CD14-positive monocyte (primary cell): ENCODE results near the gene CFLAR. TPM values are rescaled to one million over a fixed set of nuclear protein-coding genes. Genes with fewer than 3 reads are reported as not detected.
A peak's percentile ranks its signal among the peaks of the same experiment; 100 is the strongest.

Experiments used
- DNase-seq, 3 donors: peaks; one replicate each; pipeline ENCODE4 v3.0.0-alpha.2; 2011 to 2022
- H2AFZ ChIP-seq: 2 replicates; pipeline ENCODE4 v1.6.0; 2012; ENCODE audit warnings: mild to moderate bottlenecking, low read depth, low read length, inconsistent platforms; ENCODE audit not compliant: insufficient read depth, poor library complexity, severe bottlenecking
- H3K27ac ChIP-seq, 2 donors: 1 replicate in 1 of 2; 2 replicates in 1 of 2; pipeline ENCODE4 v1.5.1; 2012 to 2013; ENCODE audit warnings: low read length in 2 of 2, control low read depth in 1 of 2, inconsistent platforms in 1 of 2, low read depth in 1 of 2, mild to moderate bottlenecking in 1 of 2
- H3K27me3 ChIP-seq, 2 donors: one replicate each; pipeline versions ENCODE4 v1.6.0 to v1.6.1; 2011 to 2013; ENCODE audit warnings: low read length in 2 of 2; ENCODE audit not compliant: control insufficient read depth in 2 of 2, insufficient read depth in 2 of 2
- H3K36me3 ChIP-seq, 2 donors: replicated peaks in 1 of 2; 1 replicate in 1 of 2; 2 replicates in 1 of 2; pipeline versions ENCODE4 v1.5.1 to v1.6.1; 2012 to 2013; ENCODE audit warnings: low read length in 2 of 2, control low read depth in 1 of 2, inconsistent platforms in 1 of 2, mild to moderate bottlenecking in 1 of 2; ENCODE audit not compliant: insufficient read depth in 2 of 2, control insufficient read depth in 1 of 2
- H3K4me1 ChIP-seq, 2 donors: 1 replicate in 1 of 2; 2 replicates in 1 of 2; pipeline versions ENCODE4 v1.5.1 to v1.6.1; 2012 to 2013; ENCODE audit warnings: low read length in 2 of 2, control low read depth in 1 of 2, inconsistent platforms in 1 of 2, mild to moderate bottlenecking in 1 of 2, moderate library complexity in 1 of 2; ENCODE audit not compliant: insufficient read depth in 2 of 2, control insufficient read depth in 1 of 2
- H3K4me2 ChIP-seq: replicated peaks from 2 replicates; pipeline ENCODE3; 2012; ENCODE audit warnings: low read length, moderate library complexity, mild to moderate bottlenecking; ENCODE audit not compliant: poor library complexity, severe bottlenecking; ENCODE audit errors: extremely low read depth
- H3K4me3 ChIP-seq, 3 experiments: fragments of 200-600 bp in 1 of 3; sonication (generic) in 1 of 3; replicated peaks in 1 of 3; 1 replicate in 2 of 3; 2 replicates in 1 of 3; pipeline ENCODE4 v1.5.1; 2011 to 2013; ENCODE audit warnings: low read length in 3 of 3, mild to moderate bottlenecking in 3 of 3, control low read depth in 2 of 3, low read depth in 2 of 3, inconsistent platforms in 1 of 3, moderate library complexity in 1 of 3
- H3K79me2 ChIP-seq: 2 replicates; pipeline ENCODE4 v1.6.0; 2012; ENCODE audit warnings: mild to moderate bottlenecking, control low read depth, inconsistent platforms, low read length, moderate library complexity; ENCODE audit not compliant: insufficient read depth
- H3K9ac ChIP-seq: 2 replicates; pipeline ENCODE4 v1.6.0; 2017; ENCODE audit warnings: low read length, mild to moderate bottlenecking; ENCODE audit not compliant: insufficient read depth, poor library complexity, severe bottlenecking
- H3K9me3 ChIP-seq, 2 donors: replicated peaks in 1 of 2; 1 replicate in 1 of 2; 2 replicates in 1 of 2; pipeline versions ENCODE4 v1.5.1 to v1.6.1; 2012 to 2013; ENCODE audit warnings: low read length in 2 of 2, control low read depth in 1 of 2; ENCODE audit not compliant: control insufficient read depth in 1 of 2, insufficient read depth in 1 of 2
- H4K20me1 ChIP-seq: 2 replicates; pipeline ENCODE4 v1.6.0; 2012; ENCODE audit warnings: mild to moderate bottlenecking, low read length, control low read depth, moderate library complexity; ENCODE audit not compliant: insufficient read depth
- H3K27ac Mint-ChIP-seq, 7 donors: one replicate each; pipeline ENCODE4 v1.8.0; 2020; ENCODE audit warnings: mild to moderate bottlenecking in 7 of 7, mixed read lengths in 7 of 7, moderate library complexity in 6 of 7, inconsistent platforms in 2 of 7
- H3K27me3 Mint-ChIP-seq, 3 donors: one replicate each; pipeline ENCODE4 v1.8.0; 2021 to 2022; ENCODE audit warnings: low read depth in 3 of 3, mild to moderate bottlenecking in 3 of 3, mixed read lengths in 3 of 3, moderate library complexity in 3 of 3, inconsistent platforms in 1 of 3
- H3K36me3 Mint-ChIP-seq, 2 donors: one replicate each; pipeline ENCODE4 v1.8.0; 2020; ENCODE audit warnings: mixed read lengths in 2 of 2, inconsistent platforms in 1 of 2, mild to moderate bottlenecking in 1 of 2
- H3K4me1 Mint-ChIP-seq: one replicate; pipeline ENCODE4 v1.8.0; 2020; ENCODE audit warnings: mild to moderate bottlenecking, mixed read lengths
- H3K4me3 Mint-ChIP-seq, 2 donors: one replicate each; pipeline ENCODE4 v1.8.0; 2020; ENCODE audit warnings: mild to moderate bottlenecking in 2 of 2, mixed read lengths in 2 of 2, moderate library complexity in 1 of 2
- H3K9me3 Mint-ChIP-seq, 7 donors: one replicate each; pipeline ENCODE4 v1.8.0; 2020 to 2022; ENCODE audit warnings: mixed read lengths in 7 of 7, mild to moderate bottlenecking in 6 of 7, moderate library complexity in 6 of 7, inconsistent platforms in 2 of 7
- WGBS: methylation state at CpG from one replicate; pipeline ENCODE4 v1.1.5; 2013; ENCODE audit warnings: missing lambda C conversion rate; ENCODE audit not compliant: insufficient coverage; 5-methylcytosine and 5-hydroxymethylcytosine counted together
- intact Hi-C, 2 donors: fragments of 100-400 bp; cut with micrococcal nuclease; formaldehyde crosslinking; loops; one replicate each; pipeline versions ENCODE4 v1.15.0 to v1.15.1; 2023
- polyA plus RNA-seq, 3 donors: library from polyadenylated mRNA; depleted of rRNA in 1 of 3; unstranded in 2 of 3; stranded (reverse) in 1 of 3; fragments of 300-500 nt in 2 of 3; fragments of >200 nt in 1 of 3; fragmentation: Illumina TruSeq in 2 of 3; gene quantifications; 1 replicate in 2 of 3; 2 replicates in 1 of 3; pipeline ENCODE4 v1.2.3, GENCODE V29; 2012 to 2021
- TF ChIP-seq, protein P1 (sequence below): fragments of 200-600 bp; IDR thresholded peaks from one replicate; pipeline ENCODE4 v1.8.0; 2022; ENCODE audit warnings: antibody characterized with exemption, mild to moderate bottlenecking

Gene CFLAR
- polyA plus RNA-seq, 3 donors: 79.4 to 149 (median 79.5) TPM

DNA sequence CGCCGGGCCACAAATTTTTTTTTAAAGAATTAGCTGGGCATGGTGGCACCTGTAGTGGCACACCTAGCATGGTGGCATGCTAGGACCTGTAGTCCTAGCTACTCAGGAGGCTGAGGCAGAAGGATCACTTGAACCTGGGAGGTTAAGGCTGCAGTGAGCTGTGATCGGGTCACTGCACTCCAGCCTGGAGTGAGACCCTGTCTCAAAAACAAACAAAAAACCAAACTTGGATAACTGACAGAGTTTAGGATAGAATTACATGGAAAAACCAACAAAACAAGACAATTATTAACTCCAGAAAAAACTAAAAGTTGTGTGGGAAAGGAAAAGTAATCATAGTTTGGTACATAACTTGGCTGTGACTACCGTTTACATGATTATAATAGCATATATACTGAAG is 1.6 kb upstream of the CFLAR start:
- peaks cover 15 to 31% of the 10 kb centered on the region in 2 donors for H3K4me1 ChIP-seq
- H3K27me3 Mint-ChIP-seq: peaks cover 0 to 4% (median 1%) of the 10 kb centered on the region in 3 donors
- peak overlapping the region in 1 of 2 donors; percentile 97 for H3K4me3 Mint-ChIP-seq
- intact Hi-C loops: loop anchor here in 1 of 2 donors (5.0 kb wide), 1 partner anchor 37 kb away; no protein-coding TSS in a partner anchor
- H3K4me1 Mint-ChIP-seq: peaks cover 25% of the 10 kb centered on the region
- H3K27me3 ChIP-seq: no peaks in the 10 kb centered on the region
- peaks cover 54% of the 10 kb centered on the region for H3K79me2 ChIP-seq
- DNase-seq: no peak
- 100% methylated on average over 2 of the region's 4 CpGs for WGBS
- TF ChIP-seq, protein P1, sequence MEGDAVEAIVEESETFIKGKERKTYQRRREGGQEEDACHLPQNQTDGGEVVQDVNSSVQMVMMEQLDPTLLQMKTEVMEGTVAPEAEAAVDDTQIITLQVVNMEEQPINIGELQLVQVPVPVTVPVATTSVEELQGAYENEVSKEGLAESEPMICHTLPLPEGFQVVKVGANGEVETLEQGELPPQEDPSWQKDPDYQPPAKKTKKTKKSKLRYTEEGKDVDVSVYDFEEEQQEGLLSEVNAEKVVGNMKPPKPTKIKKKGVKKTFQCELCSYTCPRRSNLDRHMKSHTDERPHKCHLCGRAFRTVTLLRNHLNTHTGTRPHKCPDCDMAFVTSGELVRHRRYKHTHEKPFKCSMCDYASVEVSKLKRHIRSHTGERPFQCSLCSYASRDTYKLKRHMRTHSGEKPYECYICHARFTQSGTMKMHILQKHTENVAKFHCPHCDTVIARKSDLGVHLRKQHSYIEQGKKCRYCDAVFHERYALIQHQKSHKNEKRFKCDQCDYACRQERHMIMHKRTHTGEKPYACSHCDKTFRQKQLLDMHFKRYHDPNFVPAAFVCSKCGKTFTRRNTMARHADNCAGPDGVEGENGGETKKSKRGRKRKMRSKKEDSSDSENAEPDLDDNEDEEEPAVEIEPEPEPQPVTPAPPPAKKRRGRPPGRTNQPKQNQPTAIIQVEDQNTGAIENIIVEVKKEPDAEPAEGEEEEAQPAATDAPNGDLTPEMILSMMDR: no peak
- H2AFZ ChIP-seq: no peak overlapping the region
- no peak overlapping the region for H3K9ac ChIP-seq
- H4K20me1 ChIP-seq: peaks cover 13% of the 10 kb centered on the region
- H3K36me3 Mint-ChIP-seq: peaks cover 3 to 6% of the 10 kb centered on the region in 2 donors
- H3K27ac Mint-ChIP-seq: peak overlapping the region in 4 of 7 donors; percentile 93 to 99 (median 99)
- H3K27ac ChIP-seq: peak overlapping the region in 1 of 2 donors; percentile 96
- no peaks in the 10 kb centered on the region for H3K9me3 Mint-ChIP-seq
- no peaks in the 10 kb centered on the region for H3K9me3 ChIP-seq
- peak overlapping the region in 1 of 3 experiments; percentile 99 for H3K4me3 ChIP-seq
- no peaks in the 10 kb centered on the region for H3K36me3 ChIP-seq
- H3K4me2 ChIP-seq: peak overlapping the region; percentile 96

DNA sequence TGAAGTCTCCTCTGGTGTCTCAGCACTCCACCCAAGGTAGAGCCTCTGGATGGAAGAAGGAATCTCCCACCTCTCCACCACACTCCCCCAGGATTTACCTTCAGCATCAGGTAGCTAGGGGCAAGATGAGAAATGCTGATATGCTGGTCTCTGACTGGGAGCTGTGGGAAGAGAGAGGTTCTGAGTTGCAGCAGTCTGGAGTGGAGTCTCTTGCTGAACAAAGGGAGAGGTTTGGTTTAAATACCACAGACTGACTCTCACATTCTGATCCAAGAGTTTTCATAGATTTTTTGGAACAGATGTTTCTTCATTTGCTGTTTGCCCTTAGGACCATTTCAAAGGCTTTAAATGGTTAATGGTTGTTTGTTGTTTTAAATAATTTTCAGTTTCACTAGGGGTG is 1.1 kb upstream of the CFLAR start:
- Histone ChIP-seq H3K4me3 (peak overlapping the region in 1 of 3 experiments; percentile 99), H3K9me3 (no peaks in the 10 kb centered on the region), H3K4me1 (peaks cover 15 to 31% of the 10 kb centered on the region in 2 donors), H3K79me2 (peaks cover 59% of the 10 kb centered on the region), H3K27ac (peak overlapping the region; percentile 96 to 99), H4K20me1 (peaks cover 18% of the 10 kb centered on the region), H3K9ac (peak overlapping the region; percentile 97), H3K27me3 (no peaks in the 10 kb centered on the region), H2AFZ (peak overlapping the region; percentile 1), H3K4me2 (peak overlapping the region; percentile 96), H3K36me3 (no peaks in the 10 kb centered on the region)
- TF ChIP-seq, protein P1: no peak
- peak overlapping the region; percentile 93 to 99 (median 99) for H3K27ac Mint-ChIP-seq
- DNase-seq: no peak
- peaks cover 3 to 8% of the 10 kb centered on the region in 2 donors for H3K36me3 Mint-ChIP-seq
- peak overlapping the region; percentile 97 to 99 for H3K4me3 Mint-ChIP-seq
- H3K27me3 Mint-ChIP-seq: peaks cover 0 to 4% (median 1%) of the 10 kb centered on the region in 3 donors
- H3K4me1 Mint-ChIP-seq: peaks cover 25% of the 10 kb centered on the region
- H3K9me3 Mint-ChIP-seq: peaks cover 0 to under 1% (median 0%) of the 10 kb centered on the region in 7 donors
- intact Hi-C loops: loop anchor here (5.0 kb wide), 3 partner anchors 38 to 153 kb away; partner anchors contain the start of gene ORC2 (in 1 of the 2)
